ENCODE measurements around the gene SBK3. TPM values are rescaled to one million over a fixed set of nuclear protein-coding genes. Genes with fewer than 3 reads are reported as not detected.
A peak's percentile ranks its signal among the peaks of the same experiment; 100 is the strongest.

Gene SBK3
- total and polyA plus RNA-seq, 10 of the 15 experiments (the other 5 are each of a cell fraction or from before 2014, with no cell fraction given): not detected

GRCh38 chr19:55585658-55586339 lies 40.5 kb upstream of the SBK3 start (continued):
- TF ChIP-seq HSF1 (IDR thresholded peaks at IDR 0.05; ENCODE audit: low read depth, low read length): no peak
- TF ChIP-seq MAX (IDR thresholded peaks at IDR 0.05; ENCODE audit: low read depth, low read length): no peak
- no peak for TF ChIP-seq MEF2B (IDR thresholded peaks at IDR 0.05; ENCODE audit: partially characterized antibody, poor library complexity, severe bottlenecking)
- TF ChIP-seq BHLHE40 (IDR thresholded peaks at IDR 0.05; ENCODE audit: borderline replicate concordance in 1 of 2, low read depth in 2 of 2, low read length in 1 of 2): peak in 1 of 2 experiments; percentile 64; a peak in 2 of 4 replicates

- FAIRE-seq: no peak
- SMC1A ChIA-PET (ENCODE audit: uncharacterized antibody, unreplicated experiment): interaction anchor here (1.4 kb wide), 1 partner anchor 48 kb away, joined by 3 read pairs; no protein-coding TSS in a partner anchor
These were observed 39.5 kb upstream of the SBK3 start for GRCh38 chr19:55584871-55585270.

More at GRCh38 chr19:55584871-55585270, 39.5 kb upstream of the SBK3 start:
- Histone ChIP-seq H3K4me2 (ENCODE audit: control insufficient read depth, insufficient read depth) (no peak overlapping the region), H4K20me1 (ENCODE audit: control insufficient read depth, insufficient read depth) (no peaks in the 10 kb centered on the region), H3K4me3 (no peak overlapping the region), H3K36me3 (ENCODE audit: control insufficient read depth in 2 of 2, insufficient read depth in 2 of 2, low read length in 1 of 2) (no peaks in the 10 kb centered on the region), H3K4me1 (ENCODE audit: control insufficient read depth, insufficient read depth, low read length) (peaks cover 7% of the 10 kb centered on the region), H3K9me3 (replicated peaks; ENCODE audit: control insufficient read depth, insufficient read depth, low read length) (no peaks in the 10 kb centered on the region), H2AFZ (ENCODE audit: control insufficient read depth, low read depth, low read length) (no peak overlapping the region), H3K79me2 (ENCODE audit: control insufficient read depth, insufficient read depth, low read length) (peaks cover 8% of the 10 kb centered on the region), H3K27ac (ENCODE audit: control insufficient read depth, insufficient read depth) (no peak overlapping the region), H3K9ac (ENCODE audit: control insufficient read depth, insufficient read depth, low read length) (no peak overlapping the region), H3K27me3 (replicated peaks in 1 of 2; ENCODE audit: control insufficient read depth in 2 of 2, insufficient read depth in 2 of 2, low read length in 1 of 2) (no peaks in the 10 kb centered on the region)
- ChIA-PET RAD21 (ENCODE audit: unreplicated experiment) (no interaction called here), CTCF (no interaction called here), POLR2A (interaction anchor here (0.7 kb wide), 1 partner anchor 246 kb away, joined by 4 read pairs; no protein-coding TSS in a partner anchor)
- no peak for TF ChIP-seq NRF1 (conservative IDR thresholded peaks at IDR 0.05; ENCODE audit: low read depth, low read length)
- no peak for TF ChIP-seq ZNF622 (IDR thresholded peaks at IDR 0.05)
- no peak for TF ChIP-seq BCLAF1 (IDR thresholded peaks at IDR 0.05)
- intact Hi-C loops (cut with micrococcal nuclease; ENCODE audit: unreplicated experiment) (no loop called here), in situ Hi-C loops (cut with MboI) (no loop called here)
- no peak for ATAC-seq
- DNase-seq (ENCODE audit: low read depth, low spot score): no peak
- BruUV-seq (replicated peaks): no TSS peak
- WGBS (ENCODE audit: insufficient coverage, insufficient replicate concordance, low lambda C conversion rate, missing lambda C conversion rate): 73% methylated on average over 11 of the region's 11 CpGs
